NCI-H524 treated with DMSO at 0.1 percent for 48 hours (cell line): Measurements from ENCODE around the gene SLC36A3.
"Not testable (repeated sequence)": the region's sequence is repeated elsewhere in the genome, so short reads cannot be mapped to it uniquely, and the experiment has no call there.

Experiments
- DNase-seq: peaks from one replicate; lab custom pipeline; 2025; lab: John Stamatoyannopoulos, UW

The SLC36A3 gene

DNA sequence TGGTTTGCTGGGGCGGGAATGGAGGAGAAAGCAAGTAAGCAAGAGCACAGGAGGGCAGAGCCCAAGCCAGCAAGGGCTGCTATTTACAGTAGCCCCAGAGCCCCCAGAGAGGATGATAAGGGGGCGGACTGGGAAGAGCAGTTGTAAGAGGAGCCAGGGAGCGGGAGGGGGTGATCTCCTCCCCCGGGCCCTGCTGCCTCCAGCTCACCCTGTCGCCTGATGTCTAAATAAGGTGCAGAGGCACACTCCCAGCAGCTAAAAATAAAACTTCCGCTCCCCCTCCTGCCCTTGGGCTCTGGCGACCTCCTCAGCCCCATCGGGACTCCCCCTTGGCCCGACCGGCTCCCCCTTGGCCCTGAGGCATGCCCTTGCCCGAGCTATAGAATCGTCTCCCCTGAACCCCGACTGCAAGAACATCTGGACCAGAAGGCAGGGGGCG is 65.2 kb downstream of the SLC36A3 start:
- no peak for DNase-seq

- DNase-seq: no peak
Measured at GRCh38 chr5:151237685-151238084, 65.9 kb downstream of the SLC36A3 start.

GRCh38 chr5:151236888-151237287 is 66.7 kb downstream of the SLC36A3 start:
- DNase-seq: peak; percentile 44

DNA sequence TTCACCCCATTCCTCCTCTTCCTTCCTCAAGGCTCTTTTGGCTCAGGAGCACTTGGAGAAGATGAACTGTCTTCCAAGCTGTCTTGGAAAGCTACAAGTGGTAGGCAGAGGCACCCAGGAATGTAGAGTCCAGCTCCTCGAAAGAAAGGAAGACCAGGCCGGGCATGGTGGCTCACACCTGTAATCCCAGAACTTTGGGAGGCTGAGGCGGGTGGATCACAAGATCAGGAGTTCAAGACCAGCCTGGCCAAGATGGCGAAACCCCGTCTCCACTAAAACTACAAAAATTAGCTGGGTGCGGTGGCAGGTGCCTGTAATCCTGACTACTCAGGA is 68.4 kb downstream of the SLC36A3 start:
- DNase-seq: not testable (repeated sequence)

- no peak for DNase-seq
Measured at GRCh38 chr5:151234476-151235238, 68.9 kb downstream of the SLC36A3 start.

DNA sequence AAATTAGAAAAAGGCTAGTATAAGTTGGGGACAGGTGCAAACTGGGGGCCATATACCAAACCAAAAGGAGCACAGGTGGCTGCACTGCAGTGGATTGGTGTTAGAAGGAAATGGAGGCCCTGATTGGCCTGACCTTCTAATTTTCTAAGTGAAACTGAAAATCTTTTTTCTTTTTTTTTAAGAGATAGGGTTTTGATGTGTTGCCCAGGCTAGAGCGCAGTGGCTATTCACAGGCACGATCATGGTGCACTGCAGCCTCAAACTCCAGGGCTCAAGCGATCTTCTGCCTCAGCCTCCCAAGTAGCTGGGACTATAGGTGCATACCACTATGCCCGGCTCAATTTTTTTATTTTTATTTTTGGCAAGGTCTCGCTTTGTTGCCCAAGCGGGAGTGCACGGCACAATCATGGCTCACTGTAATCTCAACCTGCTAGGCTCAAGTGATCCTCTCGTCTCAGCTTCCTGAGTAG is 69.9 kb downstream of the SLC36A3 start:
- no peak for DNase-seq

DNA sequence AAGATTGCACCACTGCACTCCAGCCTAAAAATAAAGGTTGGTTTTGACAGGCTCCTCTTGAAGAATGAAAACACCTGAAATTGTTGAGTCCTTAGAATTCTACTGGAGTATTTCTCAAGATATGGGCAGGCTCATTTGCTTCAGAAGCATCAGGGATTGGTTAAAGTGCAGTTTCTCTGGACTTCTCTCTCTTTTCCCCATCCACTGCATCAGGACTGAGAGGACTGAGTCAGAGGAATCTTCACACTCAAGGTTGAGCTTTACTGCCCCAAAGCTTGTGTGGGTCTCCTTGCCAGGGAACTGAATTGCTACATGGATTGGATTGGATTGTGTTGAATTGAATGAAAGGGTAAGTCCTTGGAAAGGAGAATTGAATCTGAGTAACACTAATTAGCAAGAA is 72.2 kb downstream of the SLC36A3 start:
- no peak for DNase-seq

DNA sequence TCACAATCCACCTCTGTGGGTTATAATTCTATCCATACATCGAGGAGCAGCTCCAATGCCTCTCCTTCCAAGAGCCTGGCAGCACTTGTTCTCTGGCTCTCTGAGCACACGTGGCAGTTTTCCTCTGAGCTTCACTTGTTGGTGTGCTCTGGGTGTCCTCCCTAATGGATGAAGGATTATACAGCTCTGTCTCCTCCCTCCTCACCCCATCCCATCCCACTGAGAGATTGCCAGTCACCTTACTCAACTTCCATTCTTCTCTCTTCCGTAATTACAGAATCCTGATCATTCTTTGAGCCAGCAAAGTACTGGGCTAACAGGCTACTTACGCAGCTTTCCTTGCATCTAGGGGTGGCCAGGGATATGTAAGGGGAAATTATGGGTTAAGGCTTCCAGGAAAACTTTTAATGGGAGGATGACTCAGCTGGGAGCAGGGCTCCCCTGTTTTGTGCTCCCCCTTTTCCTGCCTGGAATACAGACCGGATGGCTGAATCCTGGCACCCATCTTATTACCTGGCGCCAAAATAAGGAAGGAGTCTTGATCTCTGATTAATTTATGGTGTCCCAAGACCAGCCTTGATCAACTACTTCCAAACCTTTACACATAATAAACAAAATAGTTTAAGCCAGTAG is 73.4 kb downstream of the SLC36A3 start:
- no peak for DNase-seq

DNA sequence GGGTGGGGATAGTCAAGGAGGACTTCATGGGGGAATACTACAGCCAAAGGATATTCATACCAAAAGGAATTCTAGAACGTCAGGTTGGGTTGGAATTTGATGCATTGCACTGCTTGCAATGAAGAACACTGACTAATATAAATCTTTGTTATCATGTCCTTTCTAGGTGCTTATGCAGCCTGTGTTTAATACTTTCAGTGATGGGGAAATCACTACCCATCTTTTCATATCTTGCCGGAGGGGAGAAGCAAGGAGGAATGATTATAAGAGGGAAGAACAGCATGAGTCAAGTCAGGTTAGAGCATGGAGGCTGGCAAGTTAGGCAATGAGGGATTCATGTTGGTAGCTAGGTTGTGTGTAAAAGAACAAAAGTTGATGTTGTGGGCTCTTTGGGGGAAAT is 74.6 kb downstream of the SLC36A3 start:
- no peak for DNase-seq

DNA sequence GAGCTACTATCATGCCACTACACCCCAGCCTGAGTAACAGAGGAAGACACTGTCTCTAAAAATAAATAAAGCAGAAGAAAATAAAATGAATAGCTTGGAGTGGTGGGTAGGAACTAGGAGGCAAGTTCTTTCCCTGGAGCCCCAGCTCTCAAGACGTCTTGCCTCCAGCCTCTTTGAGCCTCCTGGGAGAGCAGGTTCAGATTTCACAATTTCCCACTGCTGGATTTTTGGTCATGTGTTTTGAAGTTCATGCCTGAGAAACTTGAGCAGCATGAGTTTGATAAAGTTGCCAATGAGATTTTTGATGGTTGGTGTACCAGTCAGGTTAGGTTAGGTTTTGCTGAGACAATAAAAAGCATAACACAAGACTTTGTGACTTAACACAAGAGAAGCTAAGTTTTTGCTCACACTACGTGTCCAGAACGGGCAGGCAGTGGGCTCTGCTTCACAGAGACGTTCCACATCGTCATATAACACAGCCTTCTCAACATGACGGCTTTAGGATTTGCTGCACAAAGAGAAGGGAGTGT is 75.6 kb downstream of the SLC36A3 start:
- no peak for DNase-seq
